ENCODE results near the gene ARHGEF28.

DNA sequence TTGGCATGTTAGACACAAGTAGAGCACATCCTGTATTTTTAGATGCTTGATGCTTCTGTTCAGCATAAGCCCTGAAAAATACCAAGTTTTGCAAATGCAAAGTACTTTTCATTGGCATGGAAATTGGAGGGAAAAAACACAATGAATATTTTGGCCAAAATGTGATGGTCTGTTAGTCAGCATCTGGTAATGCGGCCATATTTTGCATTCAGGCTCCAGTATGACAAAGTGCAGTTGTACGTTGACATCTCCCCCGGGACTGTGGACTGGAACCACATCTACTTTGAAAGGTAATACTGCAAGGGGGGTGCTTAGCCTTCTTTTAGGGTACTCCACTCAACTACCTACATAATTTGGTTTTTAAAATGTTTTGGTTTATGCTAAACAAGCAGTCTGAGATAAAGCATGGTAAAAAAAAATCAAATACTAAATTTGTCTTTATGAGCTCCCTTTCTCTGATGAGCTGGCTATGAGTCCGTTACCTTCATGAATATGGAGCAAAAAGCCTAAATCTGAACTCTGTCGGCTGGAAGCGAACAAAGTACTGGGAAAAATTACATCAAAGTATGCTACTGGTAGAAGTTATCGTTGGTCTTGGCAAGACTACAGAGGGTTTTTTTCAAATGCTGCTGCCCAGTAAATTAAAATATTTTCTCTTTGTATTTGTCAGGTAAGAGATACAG, 297.0 kb downstream of the ARHGEF28 start:
- TF ChIP-seq, protein P1, sequence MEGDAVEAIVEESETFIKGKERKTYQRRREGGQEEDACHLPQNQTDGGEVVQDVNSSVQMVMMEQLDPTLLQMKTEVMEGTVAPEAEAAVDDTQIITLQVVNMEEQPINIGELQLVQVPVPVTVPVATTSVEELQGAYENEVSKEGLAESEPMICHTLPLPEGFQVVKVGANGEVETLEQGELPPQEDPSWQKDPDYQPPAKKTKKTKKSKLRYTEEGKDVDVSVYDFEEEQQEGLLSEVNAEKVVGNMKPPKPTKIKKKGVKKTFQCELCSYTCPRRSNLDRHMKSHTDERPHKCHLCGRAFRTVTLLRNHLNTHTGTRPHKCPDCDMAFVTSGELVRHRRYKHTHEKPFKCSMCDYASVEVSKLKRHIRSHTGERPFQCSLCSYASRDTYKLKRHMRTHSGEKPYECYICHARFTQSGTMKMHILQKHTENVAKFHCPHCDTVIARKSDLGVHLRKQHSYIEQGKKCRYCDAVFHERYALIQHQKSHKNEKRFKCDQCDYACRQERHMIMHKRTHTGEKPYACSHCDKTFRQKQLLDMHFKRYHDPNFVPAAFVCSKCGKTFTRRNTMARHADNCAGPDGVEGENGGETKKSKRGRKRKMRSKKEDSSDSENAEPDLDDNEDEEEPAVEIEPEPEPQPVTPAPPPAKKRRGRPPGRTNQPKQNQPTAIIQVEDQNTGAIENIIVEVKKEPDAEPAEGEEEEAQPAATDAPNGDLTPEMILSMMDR (IDR thresholded peaks at IDR 0.05) = no peak
- TF ChIP-seq POLR2A (IDR thresholded peaks at IDR 0.05) = no peak
